Subcutaneous adipose tissue (tissue), 4 donors: Measurements from ENCODE around the gene CACNA1B. TPM values are rescaled to one million over a fixed set of nuclear protein-coding genes. Genes with fewer than 3 reads are reported as not detected.

Experiments used
- CTCF ChIP-seq: fragments of 450-650 bp; IDR thresholded peaks from one replicate; pipeline ENCODE4 v1.5.1; 2016; ENCODE audit warnings: low read depth, mild to moderate bottlenecking, control low read depth, antibody characterized with exemption, moderate library complexity
- total RNA-seq, 4 donors: library from RNA; depleted of rRNA; stranded (reverse); fragments of >200 nt; gene quantifications; one replicate each; pipeline ENCODE4 v1.1.0, GENCODE V29; 2016

Gene CACNA1B
- total RNA-seq, 4 donors from 2014 or later: not detected

GRCh38 chr9:138053321-138053868 lies 175.8 kb downstream of the CACNA1B start:
- no peak for TF ChIP-seq CTCF

GRCh38 chr9:138053996-138054752 lies 176.6 kb downstream of the CACNA1B start:
- TF ChIP-seq CTCF: no peak

- TF ChIP-seq CTCF: no peak
Observed at GRCh38 chr9:138057726-138058125, 180.1 kb downstream of the CACNA1B start.

GRCh38 chr9:138058181-138058580 lies 180.6 kb downstream of the CACNA1B start:
- no peak for TF ChIP-seq CTCF

GRCh38 chr9:138059196-138059595 lies 181.6 kb downstream of the CACNA1B start:
- TF ChIP-seq CTCF: no peak

- TF ChIP-seq CTCF: no peak
Observed at GRCh38 chr9:138060365-138060764, 182.8 kb downstream of the CACNA1B start.

GRCh38 chr9:138060881-138061280 lies 183.3 kb downstream of the CACNA1B start:
- TF ChIP-seq CTCF: no peak
